WI38 (cell line): ENCODE data around the gene MBOAT1.
A peak's percentile ranks its signal among the peaks of the same experiment; 100 is the strongest.

Experiments used
- H3K4me3 ChIP-seq: 2 replicates; pipeline ENCODE4 v1.5.1; 2011; ENCODE audit warnings: low read depth, mild to moderate bottlenecking, control low read depth, low read length
- CTCF ChIP-seq: IDR thresholded peaks from 2 replicates; pipeline ENCODE4 v1.5.1; 2012; ENCODE audit warnings: low read depth, mild to moderate bottlenecking, control low read depth, low read length

Gene MBOAT1

GRCh38 chr6:20129290-20130088 is 82.8 kb downstream of the MBOAT1 start:
- no peak for TF ChIP-seq CTCF
- H3K4me3 ChIP-seq, result no peak overlapping the region

GRCh38 chr6:20128018-20128417 is 84.3 kb downstream of the MBOAT1 start:
- no peak overlapping the region for H3K4me3 ChIP-seq
- TF ChIP-seq CTCF, result no peak

GRCh38 chr6:20126789-20127653 is 85.2 kb downstream of the MBOAT1 start:
- no peak overlapping the region for H3K4me3 ChIP-seq
- TF ChIP-seq CTCF, result peak; percentile 94

- no peak for TF ChIP-seq CTCF
- no peak overlapping the region for H3K4me3 ChIP-seq
Measured at GRCh38 chr6:20126102-20126752, 86.0 kb downstream of the MBOAT1 start.

GRCh38 chr6:20124545-20124944 is 87.7 kb downstream of the MBOAT1 start:
- no peak for TF ChIP-seq CTCF
- H3K4me3 ChIP-seq, result no peak overlapping the region

GRCh38 chr6:20119485-20119884 is 92.8 kb downstream of the MBOAT1 start:
- H3K4me3 ChIP-seq, result no peak overlapping the region
- no peak for TF ChIP-seq CTCF
